Progenitor cell of endocrine pancreas (in vitro differentiated cells): ENCODE data around the gene ABCG2. TPM values are rescaled to one million over a fixed set of nuclear protein-coding genes. Genes with fewer than 3 reads are reported as not detected.

Source experiments
- DNase-seq: peaks from one replicate; pipeline ENCODE4 v3.0.0; 2021; ENCODE audit warnings: low spot score; ENCODE audit not compliant: unreplicated experiment
- H3K27ac Mint-ChIP-seq: 2 replicates; pipeline ENCODE4 v1.8.0; 2021; ENCODE audit warnings: mild to moderate bottlenecking, moderate library complexity, mixed read lengths
- H3K27me3 Mint-ChIP-seq: 2 replicates; pipeline ENCODE4 v1.8.0; 2021; ENCODE audit warnings: mixed read lengths
- H3K36me3 Mint-ChIP-seq: 2 replicates; pipeline ENCODE4 v1.8.0; 2022; ENCODE audit warnings: mixed read lengths; ENCODE audit not compliant: insufficient read depth
- H3K4me1 Mint-ChIP-seq: 2 replicates; pipeline ENCODE4 v1.8.0; 2021; ENCODE audit warnings: low read depth, mixed read lengths
- H3K4me3 Mint-ChIP-seq: 2 replicates; pipeline ENCODE4 v1.8.0; 2021; ENCODE audit warnings: low read depth, mild to moderate bottlenecking, moderate library complexity, mixed read lengths
- H3K9me3 Mint-ChIP-seq: 2 replicates; pipeline ENCODE4 v1.8.0; 2021; ENCODE audit warnings: low read depth, mixed read lengths
- CTCF ChIP-seq: fragments of 200-600 bp; sonication (generic); IDR thresholded peaks from one replicate; pipeline ENCODE4 v1.5.0; 2021; ENCODE audit warnings: antibody characterized with exemption, mild to moderate bottlenecking; ENCODE audit not compliant: unreplicated experiment
- total RNA-seq: library from RNA; stranded (reverse); gene quantifications from 2 replicates; pipeline ENCODE4 v1.2.1, GENCODE V29; 2021

The ABCG2 gene
- total RNA-seq, 1 donor from 2014 or later, result 2.3 TPM

- Mint-ChIP-seq H3K27ac (no peak overlapping the region), H3K4me3 (no peak overlapping the region), H3K36me3 (no peaks in the 10 kb centered on the region), H3K27me3 (peaks cover 3% of the 10 kb centered on the region), H3K9me3 (peaks cover 5% of the 10 kb centered on the region), H3K4me1 (no peaks in the 10 kb centered on the region)
- no peak for DNase-seq
- no peak for TF ChIP-seq CTCF
These were observed 64.6 kb downstream of the ABCG2 start for GRCh38 chr4:88093874-88094273.

- Mint-ChIP-seq H3K36me3 (no peaks in the 10 kb centered on the region), H3K27ac (no peak overlapping the region)
- no peak for TF ChIP-seq CTCF
These were observed 67.1 kb downstream of the ABCG2 start for GRCh38 chr4:88091378-88091777.

GRCh38 chr4:88090898-88091297 is 67.5 kb downstream of the ABCG2 start:
- no peak for TF ChIP-seq CTCF
- no peak for DNase-seq
- Mint-ChIP-seq H3K27me3 (peaks cover 3% of the 10 kb centered on the region), H3K36me3 (no peaks in the 10 kb centered on the region), H3K9me3 (no peaks in the 10 kb centered on the region), H3K4me1 (no peaks in the 10 kb centered on the region), H3K27ac (no peak overlapping the region), H3K4me3 (no peak overlapping the region)

More at GRCh38 chr4:88091378-88091777, 67.1 kb downstream of the ABCG2 start:
- Mint-ChIP-seq H3K27me3 (peaks cover 3% of the 10 kb centered on the region), H3K4me1 (no peaks in the 10 kb centered on the region), H3K4me3 (no peak overlapping the region), H3K9me3 (no peaks in the 10 kb centered on the region)
- DNase-seq, result no peak

GRCh38 chr4:88087004-88087403 is 71.4 kb downstream of the ABCG2 start:
- Mint-ChIP-seq H3K4me3 (no peak overlapping the region), H3K4me1 (no peaks in the 10 kb centered on the region), H3K36me3 (no peaks in the 10 kb centered on the region), H3K27me3 (no peaks in the 10 kb centered on the region), H3K9me3 (no peaks in the 10 kb centered on the region), H3K27ac (no peak overlapping the region)
- DNase-seq, result no peak
- no peak for TF ChIP-seq CTCF

- DNase-seq, result no peak
- Mint-ChIP-seq H3K9me3 (no peaks in the 10 kb centered on the region), H3K4me1 (peaks cover 5% of the 10 kb centered on the region), H3K27me3 (no peaks in the 10 kb centered on the region), H3K4me3 (no peak overlapping the region), H3K36me3 (peaks cover 7% of the 10 kb centered on the region), H3K27ac (no peak overlapping the region)
- no peak for TF ChIP-seq CTCF
These were observed 77.8 kb downstream of the ABCG2 start for GRCh38 chr4:88080626-88081025.
